Adrenal gland (tissue), 5 donors: Measurements from ENCODE around the gene TPR.

Experiments
- POLR2A ChIP-seq, 2 donors: fragments of 450-650 bp; IDR thresholded peaks; one replicate each; pipeline ENCODE4 v1.6.1; 2017; ENCODE audit warnings: antibody characterized with exemption in 2 of 2, mild to moderate bottlenecking in 2 of 2, moderate library complexity in 1 of 2
- TF ChIP-seq, protein P1 (sequence below), 6 experiments: fragments of 450-650 bp in 4 of 6; fragments of 200-600 bp in 2 of 6; sonication (generic) in 1 of 6; IDR thresholded peaks; 1 replicate in 5 of 6; 2 replicates in 1 of 6; pipeline versions ENCODE4 v1.5.1 to v1.8.0; 2016 to 2021; ENCODE audit warnings: antibody characterized with exemption in 6 of 6, mild to moderate bottlenecking in 2 of 6, moderate library complexity in 1 of 6
- donor health status: DM: no; HTN: no; CAD: no.

DNA sequence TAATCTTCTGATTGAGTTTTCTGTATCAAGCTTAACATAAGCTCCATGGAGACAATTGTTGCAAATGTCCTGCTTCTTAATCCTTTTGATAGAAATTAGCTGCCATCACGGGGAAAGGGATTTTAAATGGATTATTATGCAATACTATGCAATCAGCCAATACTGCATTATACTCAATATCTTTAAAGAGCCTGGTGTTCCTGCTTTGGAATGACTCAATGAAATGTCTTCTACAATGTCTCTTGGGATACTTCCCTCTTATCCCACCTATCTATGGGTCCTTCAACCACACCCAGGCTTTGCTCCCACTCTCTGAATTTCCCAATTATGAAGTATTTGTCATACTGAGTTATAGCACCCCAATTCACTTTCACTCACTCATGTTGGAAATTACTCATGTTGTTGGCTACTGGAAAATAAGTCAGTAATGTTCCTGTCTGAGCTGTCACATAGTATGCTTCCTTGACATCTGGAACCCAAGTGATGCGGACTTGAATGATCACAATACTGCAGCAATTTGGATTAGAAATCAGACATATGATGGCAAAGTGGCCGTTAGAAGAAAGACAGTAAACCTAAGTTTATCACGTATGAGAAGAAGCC is 85.0 kb downstream of the TPR start:
- no peak for TF ChIP-seq POLR2A (IDR thresholded peaks at IDR 0.05)
- TF ChIP-seq, protein P1, sequence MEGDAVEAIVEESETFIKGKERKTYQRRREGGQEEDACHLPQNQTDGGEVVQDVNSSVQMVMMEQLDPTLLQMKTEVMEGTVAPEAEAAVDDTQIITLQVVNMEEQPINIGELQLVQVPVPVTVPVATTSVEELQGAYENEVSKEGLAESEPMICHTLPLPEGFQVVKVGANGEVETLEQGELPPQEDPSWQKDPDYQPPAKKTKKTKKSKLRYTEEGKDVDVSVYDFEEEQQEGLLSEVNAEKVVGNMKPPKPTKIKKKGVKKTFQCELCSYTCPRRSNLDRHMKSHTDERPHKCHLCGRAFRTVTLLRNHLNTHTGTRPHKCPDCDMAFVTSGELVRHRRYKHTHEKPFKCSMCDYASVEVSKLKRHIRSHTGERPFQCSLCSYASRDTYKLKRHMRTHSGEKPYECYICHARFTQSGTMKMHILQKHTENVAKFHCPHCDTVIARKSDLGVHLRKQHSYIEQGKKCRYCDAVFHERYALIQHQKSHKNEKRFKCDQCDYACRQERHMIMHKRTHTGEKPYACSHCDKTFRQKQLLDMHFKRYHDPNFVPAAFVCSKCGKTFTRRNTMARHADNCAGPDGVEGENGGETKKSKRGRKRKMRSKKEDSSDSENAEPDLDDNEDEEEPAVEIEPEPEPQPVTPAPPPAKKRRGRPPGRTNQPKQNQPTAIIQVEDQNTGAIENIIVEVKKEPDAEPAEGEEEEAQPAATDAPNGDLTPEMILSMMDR (IDR thresholded peaks at IDR 0.05) = no peak
